ENCODE measurements around the gene PLXDC1.
A peak's percentile ranks its signal among the peaks of the same experiment; 100 is the strongest.
"Not testable (repeated sequence)": the region's sequence is repeated elsewhere in the genome, so short reads cannot be mapped to it uniquely, and the experiment has no call there.

The PLXDC1 gene

GRCh38 chr17:39181303-39181702 lies 29.9 kb upstream of the PLXDC1 start:
- no peak for DNase-seq (ENCODE audit: low read depth)

DNA sequence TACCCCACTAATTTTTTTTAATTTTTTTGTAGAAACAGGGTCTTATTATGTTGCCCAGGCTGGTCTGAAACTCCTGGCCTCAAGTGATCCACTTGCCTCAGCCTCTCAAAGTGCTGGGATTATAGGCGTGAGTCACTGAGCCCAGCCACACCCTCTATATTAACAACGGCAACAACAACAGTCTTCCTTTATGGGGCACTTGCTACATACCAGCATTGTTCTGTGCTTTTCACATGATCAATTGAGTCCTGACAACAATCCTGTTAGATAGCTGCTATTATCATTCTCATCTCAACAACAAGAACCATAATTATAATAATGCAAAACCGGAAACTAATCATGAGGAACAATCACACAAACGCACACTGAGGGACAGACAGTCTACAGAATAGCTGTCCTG lies 27.1 kb upstream of the PLXDC1 start:
- DNase-seq (ENCODE audit: low read depth), result no peak

DNA sequence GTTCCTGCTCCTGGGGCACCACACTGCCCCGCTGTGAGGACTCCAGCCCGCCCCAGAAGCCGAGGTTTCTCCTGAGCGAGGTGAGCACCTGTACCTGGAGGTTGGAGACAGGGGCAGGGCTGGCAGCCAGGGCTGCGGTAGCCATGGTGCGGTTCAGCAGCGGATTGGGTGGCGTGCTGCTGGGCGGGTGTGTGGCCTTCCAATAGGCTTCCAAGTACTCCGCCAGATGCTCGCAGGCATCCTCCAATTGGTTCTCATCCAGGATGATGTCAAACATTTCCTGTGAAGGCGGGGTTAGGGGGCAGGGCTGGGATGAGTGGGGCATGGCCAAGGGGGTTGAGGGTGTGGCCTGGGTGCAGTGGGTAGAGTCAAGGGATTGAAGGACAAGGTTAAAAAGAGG lies 25.8 kb upstream of the PLXDC1 start:
- DNase-seq (ENCODE audit: low read depth), result no peak

DNA sequence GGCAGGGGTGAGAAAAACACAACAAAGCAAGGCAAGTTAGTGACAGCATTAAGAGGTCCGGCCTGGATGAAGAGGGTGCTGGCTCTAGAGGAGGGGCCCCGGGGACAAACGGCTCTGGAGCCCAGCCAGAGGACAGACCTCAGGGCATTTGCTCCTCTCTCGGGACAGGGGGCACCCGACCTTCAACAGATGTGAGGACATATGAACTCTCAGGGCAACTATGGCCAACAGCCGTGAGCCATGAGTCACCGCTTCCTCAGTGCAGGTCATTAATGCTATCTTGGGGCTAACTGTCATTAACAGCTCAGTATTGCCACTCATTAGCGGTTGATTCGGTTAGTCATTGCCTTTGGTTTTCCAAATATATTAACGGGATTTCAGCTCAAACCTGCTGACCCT lies 24.3 kb upstream of the PLXDC1 start:
- DNase-seq (ENCODE audit: low read depth), result no peak

DNA sequence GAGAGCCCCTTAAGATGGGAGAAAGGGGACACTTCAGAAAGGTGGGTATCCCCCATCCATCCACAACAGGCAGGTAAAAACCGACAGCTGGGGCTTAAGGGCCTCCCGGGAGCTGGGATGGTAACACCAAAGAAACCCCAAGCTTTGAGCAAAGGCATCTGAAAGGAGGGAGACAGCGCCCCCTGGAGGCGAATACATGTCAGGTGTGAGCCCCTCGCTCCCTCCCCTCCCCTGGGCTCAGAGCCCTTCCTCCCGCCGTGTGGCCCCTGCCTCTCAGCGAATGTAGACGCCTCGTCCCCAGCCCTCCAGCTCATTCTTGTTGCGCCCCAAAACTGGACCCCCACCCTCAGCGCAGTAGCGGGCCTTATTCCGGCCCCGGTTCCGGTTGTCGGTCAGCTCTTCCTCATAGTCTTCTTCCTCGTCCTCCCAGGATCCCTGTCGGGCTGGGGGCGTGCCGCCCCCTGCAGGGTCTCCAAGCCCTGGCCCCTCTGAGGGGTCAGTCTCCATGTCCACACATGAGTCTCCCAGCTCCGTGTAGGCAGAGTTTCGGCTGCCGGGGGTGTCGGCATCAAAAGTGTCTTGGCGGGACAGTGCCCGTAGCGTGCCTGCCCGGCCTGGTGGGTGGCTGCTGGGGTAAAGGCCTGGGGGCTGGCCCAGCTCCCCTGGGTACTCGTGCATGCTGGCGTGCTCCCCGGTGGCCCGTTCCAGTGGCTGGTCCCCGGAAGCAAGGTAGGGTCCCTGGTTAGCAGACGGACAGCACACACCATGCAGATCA lies 23.7 kb upstream of the PLXDC1 start:
- DNase-seq (ENCODE audit: low read depth), result peak; percentile 47

- DNase-seq (ENCODE audit: low read depth), result no peak
These were observed 22.3 kb upstream of the PLXDC1 start for GRCh38 chr17:39173526-39174274.

GRCh38 chr17:39173080-39173479 lies 21.6 kb upstream of the PLXDC1 start:
- DNase-seq (ENCODE audit: low read depth), result no peak

GRCh38 chr17:39171933-39172332 lies 20.5 kb upstream of the PLXDC1 start:
- DNase-seq (ENCODE audit: low read depth), result no peak

DNA sequence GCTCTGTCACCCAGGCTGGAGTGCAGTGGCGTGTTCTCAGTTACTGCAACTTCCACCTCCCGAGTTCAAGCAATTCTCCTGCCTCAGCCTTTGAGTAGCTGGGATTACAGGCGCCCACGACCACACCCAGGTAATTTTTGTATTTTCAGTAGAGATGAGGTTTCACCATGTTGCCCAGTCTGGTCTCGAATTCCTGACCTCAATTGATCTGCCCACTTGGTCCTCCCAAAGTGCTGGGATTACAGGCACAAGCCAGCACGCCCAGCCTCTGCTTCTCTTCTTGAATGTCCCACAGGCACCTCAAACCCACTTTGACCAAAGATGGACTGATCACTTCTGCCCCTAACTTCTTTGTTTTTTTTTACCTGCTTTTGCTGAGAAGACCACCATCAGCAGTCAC lies 19.1 kb upstream of the PLXDC1 start:
- DNase-seq (ENCODE audit: low read depth), result no peak

DNA sequence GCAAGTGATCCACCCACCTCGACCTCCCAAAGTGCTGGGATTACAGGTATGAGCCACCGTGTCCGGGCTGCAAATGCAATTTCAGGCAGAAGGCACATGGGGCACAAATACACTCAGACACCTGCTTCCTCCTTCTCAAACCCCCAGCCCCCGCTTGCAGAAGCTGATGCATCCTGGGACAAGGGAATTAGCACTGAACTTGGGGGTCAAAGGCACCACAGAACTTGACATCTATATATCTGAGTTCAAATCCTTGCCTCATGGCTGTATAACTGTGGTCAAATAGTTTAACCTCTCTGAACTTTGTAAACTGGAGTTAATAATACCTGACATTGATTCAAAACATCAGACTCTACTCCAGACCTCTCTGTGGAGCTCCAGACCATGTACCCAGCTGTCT lies 18.7 kb upstream of the PLXDC1 start:
- DNase-seq (ENCODE audit: low read depth), result no peak

DNA sequence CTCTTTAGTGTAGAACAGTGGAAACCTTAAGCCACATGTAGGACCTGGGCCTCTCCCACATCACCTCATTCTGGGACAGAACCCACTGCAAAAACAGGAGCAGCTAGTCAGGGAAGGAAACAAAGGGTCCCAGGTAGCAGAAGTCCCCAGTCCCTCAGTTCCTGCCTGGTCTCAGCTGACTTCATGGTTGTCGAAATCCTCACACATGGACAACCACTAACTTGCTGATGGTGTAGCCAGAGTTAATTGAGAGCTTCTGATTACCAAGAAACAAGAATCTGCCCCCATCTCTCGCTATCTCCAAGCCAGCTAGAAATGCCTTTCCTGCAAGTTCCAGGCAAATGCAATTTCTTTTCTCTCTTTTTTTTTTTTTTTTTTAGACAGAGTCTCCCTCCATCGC lies 18.1 kb upstream of the PLXDC1 start:
- DNase-seq (ENCODE audit: low read depth), result no peak

DNA sequence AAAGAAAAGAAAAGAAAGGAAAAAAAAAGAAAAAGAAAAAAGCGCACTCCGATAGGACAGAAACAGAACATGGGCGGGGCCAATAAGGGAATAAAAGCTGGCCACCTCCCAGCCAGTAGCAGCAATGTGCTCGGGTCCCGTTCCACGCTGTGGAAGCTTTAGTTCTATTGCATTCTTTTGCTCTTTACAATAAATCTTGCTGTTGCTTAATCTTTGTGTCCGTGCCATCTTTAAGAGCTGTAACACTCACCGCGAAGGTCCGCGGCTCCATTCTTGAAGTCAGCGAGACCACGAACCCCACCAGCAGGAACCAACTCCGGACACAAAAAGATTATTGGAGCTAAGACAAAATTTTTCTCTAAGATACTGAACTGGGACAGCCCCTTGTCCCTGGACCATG lies 17.7 kb upstream of the PLXDC1 start:
- no peak for DNase-seq (ENCODE audit: low read depth)

- not testable (repeated sequence) for DNase-seq (ENCODE audit: low read depth)
These were observed 17.1 kb upstream of the PLXDC1 start for GRCh38 chr17:39168503-39168902.

GRCh38 chr17:39167476-39167875 lies 16.0 kb upstream of the PLXDC1 start:
- DNase-seq (ENCODE audit: low read depth), result no peak

- DNase-seq (ENCODE audit: low read depth), result no peak
These were observed 15.2 kb upstream of the PLXDC1 start for GRCh38 chr17:39166437-39167335.

GRCh38 chr17:39165841-39166349 lies 14.5 kb upstream of the PLXDC1 start, which contains the start of gene ARL5C:
TSS of gene ARL5C (minus strand) at chr17:39166161. CDS start at chr17:39165760, 401 bp downstream.
- DNase-seq (ENCODE audit: low read depth), result no peak

GRCh38 chr17:39165178-39165840 lies 13.9 kb upstream of the PLXDC1 start:
- no peak for DNase-seq (ENCODE audit: low read depth)

- DNase-seq (ENCODE audit: low read depth), result peak; percentile 62
These were observed 13.3 kb upstream of the PLXDC1 start for GRCh38 chr17:39164675-39165143.

- no peak for DNase-seq (ENCODE audit: low read depth)
These were observed 10.5 kb upstream of the PLXDC1 start for GRCh38 chr17:39161962-39162361.

DNA sequence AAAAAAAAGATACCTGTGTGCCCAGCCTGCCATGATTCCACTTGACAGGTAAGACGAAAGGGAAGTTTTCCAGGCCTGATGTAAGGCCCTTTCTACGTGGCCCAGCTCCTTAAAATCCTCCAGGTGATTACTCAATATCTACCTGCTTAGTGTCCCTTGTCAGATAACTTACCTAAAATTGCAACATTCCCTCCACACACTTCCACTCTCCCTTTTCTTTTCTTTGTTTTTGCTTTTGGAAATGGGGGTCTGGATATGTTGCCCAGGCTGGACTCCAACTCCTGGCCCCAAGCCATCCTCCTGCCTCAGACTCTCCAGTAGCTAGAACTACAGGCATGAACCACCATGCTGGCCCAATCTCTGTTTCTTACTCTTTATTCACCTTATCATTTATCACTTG lies 7.2 kb upstream of the PLXDC1 start:
- no peak for DNase-seq (ENCODE audit: low read depth)

DNA sequence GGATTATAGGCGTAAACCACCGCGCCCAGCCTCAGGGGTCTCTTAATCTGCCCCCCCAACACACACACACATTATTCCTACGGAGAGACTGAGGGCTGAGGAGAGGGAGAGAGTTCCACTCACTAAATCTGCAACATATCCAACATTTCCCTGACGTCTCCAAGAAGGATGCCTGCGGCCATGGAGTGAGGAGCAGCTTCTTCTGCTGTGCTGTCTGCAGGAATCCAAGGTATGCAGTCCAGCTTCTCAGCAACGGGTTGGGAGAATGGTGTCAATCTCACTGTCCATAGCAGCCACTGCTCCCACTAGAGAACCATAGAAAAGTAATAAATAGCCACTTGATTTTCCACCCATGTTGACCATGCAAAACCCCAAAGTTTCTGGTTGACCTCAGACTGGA lies 5.1 kb upstream of the PLXDC1 start:
- no peak for DNase-seq (ENCODE audit: low read depth)

- no peak for DNase-seq (ENCODE audit: low read depth)
These were observed 4.2 kb upstream of the PLXDC1 start for GRCh38 chr17:39155654-39156053.

Measured in stimulated activated CD8-positive, alpha-beta memory T cell treated with anti-CD3 and anti-CD28 coated beads, Interleukin-12 subunit alpha, Interleukin-12 subunit beta, amount 100 ng/mL, for 4 hours (primary cell).